GM18502 (cell line): ENCODE measurements around the gene LLGL1.
"Not testable (repeated sequence)": the region's sequence is repeated elsewhere in the genome, so short reads cannot be mapped to it uniquely, and the experiment has no call there.

Experiments
- ATAC-seq: cut with Tn5 transposase; IDR thresholded peaks from one replicate; pipeline ENCODE4 v1.9.1; 2021; ENCODE audit warnings: mild to moderate bottlenecking; ENCODE audit not compliant: unreplicated experiment, poor library complexity

The LLGL1 gene

GRCh38 chr17:18191967-18192366 is 33.5 kb upstream of the LLGL1 start:
- ATAC-seq: no peak

GRCh38 chr17:18194394-18194793 is 31.0 kb upstream of the LLGL1 start:
- ATAC-seq: no peak

- ATAC-seq: no peak
Observed at GRCh38 chr17:18194804-18195203, 30.6 kb upstream of the LLGL1 start.

- ATAC-seq: no peak
Observed at GRCh38 chr17:18195246-18195645, 30.2 kb upstream of the LLGL1 start.

- no peak for ATAC-seq
Observed at GRCh38 chr17:18197535-18198194, 27.8 kb upstream of the LLGL1 start.

GRCh38 chr17:18198530-18198929 is 26.9 kb upstream of the LLGL1 start:
- no peak for ATAC-seq

- ATAC-seq: no peak
Observed at GRCh38 chr17:18201108-18201507, 24.3 kb upstream of the LLGL1 start.

- ATAC-seq: no peak
Observed at GRCh38 chr17:18203308-18203707, 22.1 kb upstream of the LLGL1 start.

- ATAC-seq: no peak
Observed at GRCh38 chr17:18205861-18206260, 19.6 kb upstream of the LLGL1 start.

- no peak for ATAC-seq
Observed at GRCh38 chr17:18206962-18207361, 18.5 kb upstream of the LLGL1 start.

- no peak for ATAC-seq
Observed at GRCh38 chr17:18208092-18208491, 17.3 kb upstream of the LLGL1 start.

- ATAC-seq: no peak
Observed at GRCh38 chr17:18213666-18214270, 11.7 kb upstream of the LLGL1 start.

- ATAC-seq: not testable (repeated sequence)
Observed at GRCh38 chr17:18216906-18217305, 8.5 kb upstream of the LLGL1 start.

- peak; percentile 44 for ATAC-seq
Observed at GRCh38 chr17:18217412-18218015, 7.9 kb upstream of the LLGL1 start.

- no peak for ATAC-seq
Observed at GRCh38 chr17:18218756-18219415, 6.5 kb upstream of the LLGL1 start.

GRCh38 chr17:18224053-18224386 is 1.4 kb upstream of the LLGL1 start:
- no peak for ATAC-seq

- no peak for ATAC-seq
Observed at GRCh38 chr17:18224387-18225120, 881 bp upstream of the LLGL1 start.

GRCh38 chr17:18225642-18226283 is 328 bp downstream of the LLGL1 start:
- peak; percentile 35 for ATAC-seq

- ATAC-seq: no peak
Observed at GRCh38 chr17:18226284-18226945, 980 bp downstream of the LLGL1 start.

- ATAC-seq: no peak
Observed at GRCh38 chr17:18227635-18228034, 2.2 kb downstream of the LLGL1 start.
